GM06990 (cell line): ENCODE measurements around the gene MUCL3.
A peak's percentile ranks its signal among the peaks of the same experiment; 100 is the strongest.
"Not testable (repeated sequence)": the region's sequence is repeated elsewhere in the genome, so short reads cannot be mapped to it uniquely, and the experiment has no call there.

Experiments
- DNase-seq: peaks from one replicate; pipeline ENCODE4 v3.0.0-alpha.2; 2011; ENCODE audit not compliant: insufficient read length; ENCODE audit errors: extremely low read depth
- H3K27me3 ChIP-seq: replicated peaks from 2 replicates; pipeline ENCODE4 v1.6.0; 2011; ENCODE audit warnings: low read length; ENCODE audit not compliant: control insufficient read depth, insufficient read depth
- H3K36me3 ChIP-seq: 2 replicates; pipeline ENCODE4 v1.5.1; 2011; ENCODE audit warnings: low read length; ENCODE audit not compliant: control insufficient read depth, insufficient read depth
- H3K4me3 ChIP-seq: replicated peaks from 2 replicates; pipeline ENCODE4 v1.5.1; 2011; ENCODE audit warnings: low read depth, mild to moderate bottlenecking, control low read depth, low read length
- CTCF ChIP-seq: IDR thresholded peaks from 2 replicates; pipeline ENCODE4 v1.5.1; 2011; ENCODE audit warnings: low read length, control low read depth, mild to moderate bottlenecking, inconsistent platforms; ENCODE audit not compliant: insufficient read depth, poor library complexity, severe bottlenecking

Gene MUCL3

DNA sequence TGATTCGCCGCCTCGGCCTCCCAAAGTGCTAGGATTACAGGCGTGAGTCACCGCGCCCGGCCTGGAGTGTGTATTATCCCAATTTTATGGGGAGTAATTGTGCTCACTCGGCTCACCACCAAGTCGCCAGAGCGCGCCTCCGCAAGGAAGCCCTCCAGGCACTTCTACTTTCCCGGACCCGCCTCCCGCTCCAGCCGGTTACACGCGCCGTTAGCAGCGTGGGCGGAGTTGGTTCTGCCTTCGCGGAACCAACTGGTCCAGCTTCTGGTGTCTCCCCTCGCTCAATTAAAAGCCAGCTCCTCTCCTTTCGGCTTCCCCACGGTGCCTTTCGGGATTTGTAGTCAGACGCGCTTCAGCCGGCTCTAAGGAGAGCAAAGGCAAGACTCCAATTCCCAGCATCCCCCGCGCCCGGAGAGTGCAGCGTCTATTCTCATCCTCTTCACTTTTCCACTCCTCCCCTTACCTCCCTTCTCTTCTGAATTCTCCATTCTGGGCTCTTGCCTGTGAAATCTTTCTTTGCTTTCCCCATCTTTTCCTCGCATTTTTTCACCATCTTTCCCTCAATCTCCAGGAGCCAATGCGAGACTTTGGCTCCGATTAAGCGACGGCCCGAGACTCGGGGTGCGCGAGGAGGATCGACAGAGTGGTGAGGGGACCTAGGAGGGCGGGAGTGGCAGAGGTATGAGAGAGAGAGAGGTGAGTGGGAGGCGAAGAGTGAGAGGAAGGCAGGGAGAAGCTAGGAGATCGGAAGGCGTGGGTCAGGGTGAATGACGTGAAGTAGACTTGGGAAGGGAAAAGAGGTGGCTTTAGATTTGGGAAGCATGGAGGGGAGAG lies 32.8 kb upstream of the MUCL3 start, which contains the start of gene GTF2H4:
Gene GTF2H4 (plus strand): TSS at position 450 of the 834 bp plus-strand sequence.
- peak; percentile 91 for DNase-seq
- Histone ChIP-seq H3K27me3 (no peaks in the 10 kb centered on the region), H3K4me3 (peak within 1 kb of the TSS; percentile 88), H3K36me3 (peaks cover 12% of the 10 kb centered on the region)
- TF ChIP-seq CTCF = no peak

GRCh38 chr6:30908700-30909099 lies 32.1 kb upstream of the MUCL3 start:
- DNase-seq = no peak
- Histone ChIP-seq H3K4me3 (peak overlapping the region; percentile 88), H3K36me3 (peaks cover 12% of the 10 kb centered on the region), H3K27me3 (no peaks in the 10 kb centered on the region)
- TF ChIP-seq CTCF = no peak

GRCh38 chr6:30910473-30910872 lies 30.3 kb upstream of the MUCL3 start:
- DNase-seq, H3K27me3 ChIP-seq, H3K4me3 ChIP-seq: not testable (repeated sequence)
- H3K36me3 ChIP-seq = peaks cover 12% of the 10 kb centered on the region

DNA sequence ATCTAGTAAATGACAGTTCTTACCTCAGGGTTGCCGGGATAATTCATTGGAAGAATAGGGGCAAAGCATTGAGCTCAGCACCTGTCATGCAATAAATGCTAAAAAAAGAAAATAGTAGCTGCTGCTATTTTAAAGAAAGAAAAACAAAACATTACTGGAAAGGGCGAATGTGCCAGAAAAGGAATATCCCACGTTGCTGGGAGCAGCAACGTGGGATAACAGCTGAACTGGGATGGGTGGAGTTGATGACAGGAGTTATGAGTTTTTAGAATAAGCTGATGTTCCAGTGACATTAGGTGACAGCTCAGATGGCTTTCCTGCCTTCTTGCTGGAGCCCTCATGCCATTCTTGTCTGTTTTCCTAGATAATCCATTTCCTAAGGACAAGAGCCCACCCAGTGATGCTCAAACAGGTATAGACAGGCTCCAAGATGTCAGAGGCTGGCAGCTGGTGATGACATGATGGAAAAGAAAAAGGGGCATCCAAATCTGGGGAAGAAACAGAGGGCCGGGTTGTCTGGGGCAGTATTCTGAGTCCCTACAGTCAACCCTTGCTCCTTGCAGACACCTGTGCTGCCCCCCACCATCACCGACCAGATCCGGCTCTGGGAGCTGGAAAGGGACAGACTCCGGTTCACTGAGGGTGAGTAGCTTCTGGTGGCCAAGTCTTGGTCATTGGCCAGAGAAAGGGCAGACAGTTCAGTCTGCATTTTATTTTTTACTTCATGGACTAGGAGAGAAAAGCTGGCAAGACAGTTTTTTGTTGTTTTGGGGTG lies 27.8 kb upstream of the MUCL3 start:
- Histone ChIP-seq H3K27me3 (no peaks in the 10 kb centered on the region), H3K4me3 (no peak overlapping the region), H3K36me3 (peaks cover 22% of the 10 kb centered on the region)
- DNase-seq = no peak
- TF ChIP-seq CTCF = no peak

DNA sequence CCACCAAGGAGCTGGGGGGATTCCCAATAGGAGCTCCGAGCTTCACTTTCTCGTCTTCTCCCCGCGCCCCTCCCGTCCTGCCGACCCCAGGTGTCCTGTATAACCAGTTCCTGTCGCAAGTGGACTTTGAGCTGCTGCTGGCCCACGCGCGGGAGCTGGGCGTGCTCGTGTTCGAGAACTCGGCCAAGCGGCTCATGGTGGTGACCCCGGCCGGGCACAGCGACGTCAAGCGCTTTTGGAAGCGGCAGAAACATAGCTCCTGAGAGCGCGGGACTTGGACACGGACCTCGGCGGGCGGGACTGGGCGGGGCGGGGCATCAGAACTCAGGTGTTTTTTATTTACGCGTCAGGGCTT lies 27.1 kb upstream of the MUCL3 start:
- Histone ChIP-seq H3K36me3 (peaks cover 24% of the 10 kb centered on the region), H3K27me3 (no peaks in the 10 kb centered on the region), H3K4me3 (peak overlapping the region; percentile 65)
- TF ChIP-seq CTCF = no peak
- no peak for DNase-seq
